Choroid plexus epithelial cell (primary cell): ENCODE results near the gene SEBOX.

Source experiments
- DNase-seq: peaks from one replicate; pipeline ENCODE4 v3.0.0-alpha.2; 2010; ENCODE audit warnings: low read depth
- H3K4me3 ChIP-seq: 2 replicates; pipeline ENCODE4 v1.5.1; 2011; ENCODE audit warnings: low read depth, mild to moderate bottlenecking, control low read depth, low read length, moderate library complexity
- CTCF ChIP-seq: conservative IDR thresholded peaks from 2 replicates; pipeline ENCODE4 v1.5.1; 2011; ENCODE audit warnings: low read depth, mild to moderate bottlenecking, control low read depth, inconsistent platforms, low read length, moderate library complexity

Gene SEBOX

GRCh38 chr17:28327031-28327607, 37.9 kb downstream of the SEBOX start:
- no peak for TF ChIP-seq CTCF
- peak; percentile 21 for DNase-seq

GRCh38 chr17:28326114-28326513, 38.9 kb downstream of the SEBOX start:
- no peak for TF ChIP-seq CTCF
- DNase-seq = no peak

More at GRCh38 chr17:28327031-28327607, 37.9 kb downstream of the SEBOX start:
- no peak overlapping the region for H3K4me3 ChIP-seq

GRCh38 chr17:28325211-28325610, 39.8 kb downstream of the SEBOX start:
- no peak for TF ChIP-seq CTCF
- H3K4me3 ChIP-seq = no peak overlapping the region
- no peak for DNase-seq

More at GRCh38 chr17:28326114-28326513, 38.9 kb downstream of the SEBOX start:
- H3K4me3 ChIP-seq = no peak overlapping the region

GRCh38 chr17:28324781-28325180, 40.2 kb downstream of the SEBOX start:
- no peak for TF ChIP-seq CTCF
- no peak overlapping the region for H3K4me3 ChIP-seq
- no peak for DNase-seq

- DNase-seq = no peak
- TF ChIP-seq CTCF = no peak
- no peak overlapping the region for H3K4me3 ChIP-seq
Measured at GRCh38 chr17:28324267-28324745, 40.7 kb downstream of the SEBOX start.

GRCh38 chr17:28320215-28321061, 44.6 kb downstream of the SEBOX start:
- TF ChIP-seq CTCF = no peak
- no peak overlapping the region for H3K4me3 ChIP-seq
- DNase-seq = no peak
